CD14-positive monocyte (primary cell): Measurements from ENCODE around the gene KAZALD1. TPM values are rescaled to one million over a fixed set of nuclear protein-coding genes. Genes with fewer than 3 reads are reported as not detected.

Experiments used
- DNase-seq, 3 donors: peaks; one replicate each; pipeline ENCODE4 v3.0.0-alpha.2; 2011 to 2022
- H2AFZ ChIP-seq: 2 replicates; pipeline ENCODE4 v1.6.0; 2012; ENCODE audit warnings: mild to moderate bottlenecking, low read depth, low read length, inconsistent platforms; ENCODE audit not compliant: insufficient read depth, poor library complexity, severe bottlenecking
- H3K27ac ChIP-seq, 2 donors: 1 replicate in 1 of 2; 2 replicates in 1 of 2; pipeline ENCODE4 v1.5.1; 2012 to 2013; ENCODE audit warnings: low read length in 2 of 2, control low read depth in 1 of 2, inconsistent platforms in 1 of 2, low read depth in 1 of 2, mild to moderate bottlenecking in 1 of 2
- H3K27me3 ChIP-seq, 2 donors: one replicate each; pipeline versions ENCODE4 v1.6.0 to v1.6.1; 2011 to 2013; ENCODE audit warnings: low read length in 2 of 2; ENCODE audit not compliant: control insufficient read depth in 2 of 2, insufficient read depth in 2 of 2
- H3K36me3 ChIP-seq, 2 donors: replicated peaks in 1 of 2; 1 replicate in 1 of 2; 2 replicates in 1 of 2; pipeline versions ENCODE4 v1.5.1 to v1.6.1; 2012 to 2013; ENCODE audit warnings: low read length in 2 of 2, control low read depth in 1 of 2, inconsistent platforms in 1 of 2, mild to moderate bottlenecking in 1 of 2; ENCODE audit not compliant: insufficient read depth in 2 of 2, control insufficient read depth in 1 of 2
- H3K4me1 ChIP-seq, 2 donors: 1 replicate in 1 of 2; 2 replicates in 1 of 2; pipeline versions ENCODE4 v1.5.1 to v1.6.1; 2012 to 2013; ENCODE audit warnings: low read length in 2 of 2, control low read depth in 1 of 2, inconsistent platforms in 1 of 2, mild to moderate bottlenecking in 1 of 2, moderate library complexity in 1 of 2; ENCODE audit not compliant: insufficient read depth in 2 of 2, control insufficient read depth in 1 of 2
- H3K4me2 ChIP-seq: replicated peaks from 2 replicates; pipeline ENCODE3; 2012; ENCODE audit warnings: low read length, moderate library complexity, mild to moderate bottlenecking; ENCODE audit not compliant: poor library complexity, severe bottlenecking; ENCODE audit errors: extremely low read depth
- H3K4me3 ChIP-seq, 3 experiments: fragments of 200-600 bp in 1 of 3; sonication (generic) in 1 of 3; replicated peaks in 1 of 3; 1 replicate in 2 of 3; 2 replicates in 1 of 3; pipeline ENCODE4 v1.5.1; 2011 to 2013; ENCODE audit warnings: low read length in 3 of 3, mild to moderate bottlenecking in 3 of 3, control low read depth in 2 of 3, low read depth in 2 of 3, inconsistent platforms in 1 of 3, moderate library complexity in 1 of 3
- H3K79me2 ChIP-seq: 2 replicates; pipeline ENCODE4 v1.6.0; 2012; ENCODE audit warnings: mild to moderate bottlenecking, control low read depth, inconsistent platforms, low read length, moderate library complexity; ENCODE audit not compliant: insufficient read depth
- H3K9ac ChIP-seq: 2 replicates; pipeline ENCODE4 v1.6.0; 2017; ENCODE audit warnings: low read length, mild to moderate bottlenecking; ENCODE audit not compliant: insufficient read depth, poor library complexity, severe bottlenecking
- H3K9me3 ChIP-seq, 2 donors: replicated peaks in 1 of 2; 1 replicate in 1 of 2; 2 replicates in 1 of 2; pipeline versions ENCODE4 v1.5.1 to v1.6.1; 2012 to 2013; ENCODE audit warnings: low read length in 2 of 2, control low read depth in 1 of 2; ENCODE audit not compliant: control insufficient read depth in 1 of 2, insufficient read depth in 1 of 2
- H4K20me1 ChIP-seq: 2 replicates; pipeline ENCODE4 v1.6.0; 2012; ENCODE audit warnings: mild to moderate bottlenecking, low read length, control low read depth, moderate library complexity; ENCODE audit not compliant: insufficient read depth
- H3K27ac Mint-ChIP-seq, 7 donors: one replicate each; pipeline ENCODE4 v1.8.0; 2020; ENCODE audit warnings: mild to moderate bottlenecking in 7 of 7, mixed read lengths in 7 of 7, moderate library complexity in 6 of 7, inconsistent platforms in 2 of 7
- H3K27me3 Mint-ChIP-seq, 3 donors: one replicate each; pipeline ENCODE4 v1.8.0; 2021 to 2022; ENCODE audit warnings: low read depth in 3 of 3, mild to moderate bottlenecking in 3 of 3, mixed read lengths in 3 of 3, moderate library complexity in 3 of 3, inconsistent platforms in 1 of 3
- H3K36me3 Mint-ChIP-seq, 2 donors: one replicate each; pipeline ENCODE4 v1.8.0; 2020; ENCODE audit warnings: mixed read lengths in 2 of 2, inconsistent platforms in 1 of 2, mild to moderate bottlenecking in 1 of 2
- H3K4me1 Mint-ChIP-seq: one replicate; pipeline ENCODE4 v1.8.0; 2020; ENCODE audit warnings: mild to moderate bottlenecking, mixed read lengths
- H3K4me3 Mint-ChIP-seq, 2 donors: one replicate each; pipeline ENCODE4 v1.8.0; 2020; ENCODE audit warnings: mild to moderate bottlenecking in 2 of 2, mixed read lengths in 2 of 2, moderate library complexity in 1 of 2
- H3K9me3 Mint-ChIP-seq, 7 donors: one replicate each; pipeline ENCODE4 v1.8.0; 2020 to 2022; ENCODE audit warnings: mixed read lengths in 7 of 7, mild to moderate bottlenecking in 6 of 7, moderate library complexity in 6 of 7, inconsistent platforms in 2 of 7
- CTCF ChIP-seq: fragments of 200-600 bp; IDR thresholded peaks from one replicate; pipeline ENCODE4 v1.8.0; 2022; ENCODE audit warnings: antibody characterized with exemption, mild to moderate bottlenecking
- WGBS: methylation state at CpG from one replicate; pipeline ENCODE4 v1.1.5; 2013; ENCODE audit warnings: missing lambda C conversion rate; ENCODE audit not compliant: insufficient coverage; 5-methylcytosine and 5-hydroxymethylcytosine counted together
- intact Hi-C, 2 donors: fragments of 100-400 bp; cut with micrococcal nuclease; formaldehyde crosslinking; loops; one replicate each; pipeline versions ENCODE4 v1.15.0 to v1.15.1; 2023
- polyA plus RNA-seq, 3 donors: library from polyadenylated mRNA; depleted of rRNA in 1 of 3; unstranded in 2 of 3; stranded (reverse) in 1 of 3; fragments of 300-500 nt in 2 of 3; fragments of >200 nt in 1 of 3; fragmentation: Illumina TruSeq in 2 of 3; gene quantifications; 1 replicate in 2 of 3; 2 replicates in 1 of 3; pipeline ENCODE4 v1.2.3, GENCODE V29; 2012 to 2021

The KAZALD1 gene
- polyA plus RNA-seq, 3 donors: 0.15 to 6.6 (median 0.53) TPM

- Mint-ChIP-seq H3K4me3 (peak overlapping the region in 1 of 2 donors; percentile 64), H3K4me1 (peaks cover 10% of the 10 kb centered on the region), H3K9me3 (peaks cover 0 to 1% (median 0%) of the 10 kb centered on the region in 7 donors), H3K27me3 (peaks cover 29 to 73% (median 42%) of the 10 kb centered on the region in 3 donors), H3K27ac (no peak overlapping the region), H3K36me3 (no peaks in the 10 kb centered on the region)
- intact Hi-C loops: no loop called here
- no peak overlapping the region for H2AFZ ChIP-seq
- H3K4me2 ChIP-seq: no peak overlapping the region
- no peak overlapping the region for H3K4me3 ChIP-seq
- H3K36me3 ChIP-seq: no peaks in the 10 kb centered on the region
- WGBS: 41% methylated on average over 12 of the region's 12 CpGs
- no peaks in the 10 kb centered on the region for H4K20me1 ChIP-seq
- DNase-seq: no peak
- TF ChIP-seq CTCF: no peak
- H3K27ac ChIP-seq: no peak overlapping the region
- peaks cover 7 to 9% of the 10 kb centered on the region in 2 donors for H3K4me1 ChIP-seq
- peaks cover 0 to 30% of the 10 kb centered on the region in 2 donors for H3K27me3 ChIP-seq
- H3K79me2 ChIP-seq: no peaks in the 10 kb centered on the region
- H3K9ac ChIP-seq: no peak overlapping the region
- H3K9me3 ChIP-seq: no peaks in the 10 kb centered on the region
Measured at GRCh38 chr10:101112799-101113594, 51.2 kb downstream of the KAZALD1 start.

GRCh38 chr10:101113890-101114403, 52.2 kb downstream of the KAZALD1 start:
- Mint-ChIP-seq H3K36me3 (no peaks in the 10 kb centered on the region), H3K4me1 (peaks cover 10% of the 10 kb centered on the region), H3K27ac (no peak overlapping the region), H3K27me3 (peaks cover 29 to 77% (median 43%) of the 10 kb centered on the region in 3 donors), H3K4me3 (peak overlapping the region in 1 of 2 donors; percentile 64), H3K9me3 (peaks cover 0 to 1% (median 0%) of the 10 kb centered on the region in 7 donors)
- H3K9ac ChIP-seq: no peak overlapping the region
- intact Hi-C loops: no loop called here
- H2AFZ ChIP-seq: no peak overlapping the region
- no peaks in the 10 kb centered on the region for H4K20me1 ChIP-seq
- no peak for TF ChIP-seq CTCF
- WGBS: 36% methylated on average over 2 of the region's 2 CpGs
- DNase-seq: no peak
- H3K27me3 ChIP-seq: peaks cover 3 to 36% of the 10 kb centered on the region in 2 donors
- no peak overlapping the region for H3K4me2 ChIP-seq
- H3K4me1 ChIP-seq: peaks cover 7 to 9% of the 10 kb centered on the region in 2 donors
- no peaks in the 10 kb centered on the region for H3K36me3 ChIP-seq
- no peaks in the 10 kb centered on the region for H3K79me2 ChIP-seq
- no peak overlapping the region for H3K4me3 ChIP-seq
- no peak overlapping the region for H3K27ac ChIP-seq
- H3K9me3 ChIP-seq: no peaks in the 10 kb centered on the region
